ENCODE data around the gene VAMP5. TPM values are rescaled to one million over a fixed set of nuclear protein-coding genes. Genes with fewer than 3 reads are reported as not detected.

Gene VAMP5
- total and polyA plus RNA-seq, 12 donors: 25.8 to 146 (median 39.4) TPM

DNA sequence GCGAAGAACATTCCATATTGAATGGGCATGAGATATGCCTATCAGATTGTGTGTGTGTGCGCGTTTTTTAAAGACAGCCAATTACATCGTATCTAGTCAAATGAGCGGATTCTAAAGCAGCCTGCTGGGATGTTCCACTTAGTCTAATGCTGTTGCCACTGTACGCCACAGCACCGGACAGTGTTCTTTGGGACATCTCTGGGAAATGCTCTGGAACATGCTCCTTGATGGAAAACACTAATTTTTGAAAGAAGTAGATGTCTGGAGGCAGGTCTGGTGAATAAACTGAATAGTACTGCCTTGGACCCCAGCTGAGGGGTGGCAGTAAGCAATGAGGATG lies 21.9 kb downstream of the VAMP5 start:
- Histone ChIP-seq H3K9me3 (no peaks in the 10 kb centered on the region), H3K27ac (peak overlapping the region in 8 of 10 donors; percentile 30 to 94 (median 86)), H3K4me3 (no peak overlapping the region), H3K36me3 (peaks cover 0 to 42% (median under 1%) of the 10 kb centered on the region in 9 donors), H3K27me3 (no peaks in the 10 kb centered on the region), H3K4me1 (peaks cover 6 to 90% (median 65%) of the 10 kb centered on the region in 9 donors)
- TF ChIP-seq, protein P1, sequence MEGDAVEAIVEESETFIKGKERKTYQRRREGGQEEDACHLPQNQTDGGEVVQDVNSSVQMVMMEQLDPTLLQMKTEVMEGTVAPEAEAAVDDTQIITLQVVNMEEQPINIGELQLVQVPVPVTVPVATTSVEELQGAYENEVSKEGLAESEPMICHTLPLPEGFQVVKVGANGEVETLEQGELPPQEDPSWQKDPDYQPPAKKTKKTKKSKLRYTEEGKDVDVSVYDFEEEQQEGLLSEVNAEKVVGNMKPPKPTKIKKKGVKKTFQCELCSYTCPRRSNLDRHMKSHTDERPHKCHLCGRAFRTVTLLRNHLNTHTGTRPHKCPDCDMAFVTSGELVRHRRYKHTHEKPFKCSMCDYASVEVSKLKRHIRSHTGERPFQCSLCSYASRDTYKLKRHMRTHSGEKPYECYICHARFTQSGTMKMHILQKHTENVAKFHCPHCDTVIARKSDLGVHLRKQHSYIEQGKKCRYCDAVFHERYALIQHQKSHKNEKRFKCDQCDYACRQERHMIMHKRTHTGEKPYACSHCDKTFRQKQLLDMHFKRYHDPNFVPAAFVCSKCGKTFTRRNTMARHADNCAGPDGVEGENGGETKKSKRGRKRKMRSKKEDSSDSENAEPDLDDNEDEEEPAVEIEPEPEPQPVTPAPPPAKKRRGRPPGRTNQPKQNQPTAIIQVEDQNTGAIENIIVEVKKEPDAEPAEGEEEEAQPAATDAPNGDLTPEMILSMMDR (IDR thresholded peaks at IDR 0.05): no peak
- ATAC-seq (no peak), DNase-seq (no peak)
- 78% methylated on average over 7 of the region's 7 CpGs for WGBS, 2 donors
- intact Hi-C loops (cut with DNase I): no loop called here

DNA sequence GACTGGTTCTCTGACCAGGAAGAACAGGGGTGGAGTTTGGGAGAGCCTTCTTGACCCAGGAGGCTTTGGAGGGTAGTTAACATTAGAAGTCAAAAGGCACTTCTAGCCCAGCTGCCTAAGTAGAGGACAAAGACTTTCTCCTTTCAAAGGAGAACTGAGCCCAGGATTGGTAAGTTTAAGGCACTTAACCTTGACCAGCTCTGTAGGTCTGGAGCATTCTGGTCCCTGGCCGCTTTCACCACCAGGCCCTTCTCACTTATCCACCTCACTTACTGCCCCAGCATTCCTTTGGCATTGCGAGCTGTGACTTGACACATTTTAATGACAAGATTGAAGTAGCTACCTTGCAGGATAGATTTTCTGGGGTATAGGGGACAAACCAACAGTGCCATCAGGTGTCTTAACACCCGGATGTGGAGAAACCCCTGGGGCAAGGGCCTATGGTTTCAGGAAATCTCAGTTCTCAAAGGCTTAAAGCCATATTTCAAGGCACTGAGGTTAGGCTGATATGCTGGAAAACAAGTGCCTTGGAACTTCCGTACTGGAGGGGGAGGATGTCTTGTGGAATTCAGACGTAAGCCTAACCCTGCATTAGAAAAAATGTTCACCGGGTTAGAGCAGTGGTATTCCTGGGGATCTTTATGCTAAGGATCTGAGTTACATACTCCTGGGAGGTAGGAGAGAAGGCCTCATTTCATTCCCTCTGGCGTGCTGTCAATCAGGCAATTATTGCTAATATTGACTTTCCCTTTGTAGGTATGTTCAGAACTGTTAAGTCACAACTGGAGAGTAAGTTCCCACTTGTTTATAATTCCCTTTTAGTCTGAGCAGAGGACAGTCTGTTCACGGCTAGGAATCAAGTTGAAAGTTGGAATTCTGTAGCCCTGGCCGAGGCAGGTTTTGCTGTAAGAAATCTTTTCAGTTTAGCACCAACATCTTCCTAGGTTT lies 23.3 kb downstream of the VAMP5 start:
- intact Hi-C loops (cut with DNase I): no loop called here
- TF ChIP-seq, protein P1 (IDR thresholded peaks at IDR 0.05): no peak
- Histone ChIP-seq H3K4me1 (peaks cover 6 to 89% (median 60%) of the 10 kb centered on the region in 9 donors), H3K36me3 (peaks cover 0 to 42% (median 0%) of the 10 kb centered on the region in 9 donors), H3K4me3 (no peak overlapping the region), H3K9me3 (no peaks in the 10 kb centered on the region), H3K27ac (peak overlapping the region; percentile 36 to 94 (median 80)), H3K27me3 (no peaks in the 10 kb centered on the region)
- DNase-seq (no peak), ATAC-seq (no peak)
- 58 to 63% methylated on average over 9 of the region's 9 CpGs for WGBS, 2 donors

DNA sequence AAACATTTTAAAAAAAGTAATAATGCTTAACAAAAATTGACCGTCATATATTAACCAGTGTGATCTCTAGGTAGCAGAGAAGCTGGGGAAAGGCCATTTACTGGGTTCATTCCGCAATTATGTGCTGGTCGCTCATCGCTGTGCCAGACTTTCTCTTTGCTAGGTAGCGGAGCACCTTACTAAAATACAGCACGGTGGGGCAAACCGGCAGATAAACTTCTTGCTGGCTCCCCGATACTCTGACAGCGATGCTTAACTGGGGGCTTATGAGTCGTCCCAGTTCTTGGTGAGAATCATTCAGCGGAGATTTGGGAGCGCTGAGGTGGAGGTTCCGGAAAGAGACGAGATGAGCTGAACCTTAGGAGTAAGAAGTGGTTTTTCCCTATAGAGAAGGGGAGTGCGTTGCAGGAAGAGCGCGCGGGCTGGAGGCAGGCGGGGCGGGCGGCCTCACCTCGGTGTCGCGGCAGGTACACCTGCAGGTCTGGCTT lies 27.0 kb downstream of the VAMP5 start:
- Histone ChIP-seq H3K36me3 (peaks cover 0 to 34% (median 0%) of the 10 kb centered on the region in 9 donors), H3K9me3 (no peaks in the 10 kb centered on the region), H3K27ac (peak overlapping the region; percentile 57 to 94 (median 90)), H3K4me3 (peak overlapping the region; percentile 69 to 98 (median 88)), H3K4me1 (peaks cover 5 to 66% (median 36%) of the 10 kb centered on the region in 9 donors), H3K27me3 (no peaks in the 10 kb centered on the region)
- peak in 2 of 8 donors; percentile 0 for ATAC-seq
- intact Hi-C loops (cut with DNase I): loop anchor here in 2 of 10 donors (5.0 to 10.0 kb wide), 2 partner anchors 46 to 49 kb away; partner anchors contain the start of gene GGCX (in 2 of the 2)
- TF ChIP-seq, protein P1 (IDR thresholded peaks at IDR 0.05): no peak
- no peak for DNase-seq
- 7 to 8% methylated on average over 24 of the region's 24 CpGs for WGBS, 2 donors

Measured in heart right ventricle (tissue), 16 donors.